Measurements from ENCODE around the gene C21orf91. TPM values are rescaled to one million over a fixed set of nuclear protein-coding genes. Genes with fewer than 3 reads are reported as not detected.

C21orf91 gene
- polyA plus RNA-seq, 2 of the 4 experiments (the other 2 are of a cell fraction) = 1.9 to 5.5 TPM

DNA sequence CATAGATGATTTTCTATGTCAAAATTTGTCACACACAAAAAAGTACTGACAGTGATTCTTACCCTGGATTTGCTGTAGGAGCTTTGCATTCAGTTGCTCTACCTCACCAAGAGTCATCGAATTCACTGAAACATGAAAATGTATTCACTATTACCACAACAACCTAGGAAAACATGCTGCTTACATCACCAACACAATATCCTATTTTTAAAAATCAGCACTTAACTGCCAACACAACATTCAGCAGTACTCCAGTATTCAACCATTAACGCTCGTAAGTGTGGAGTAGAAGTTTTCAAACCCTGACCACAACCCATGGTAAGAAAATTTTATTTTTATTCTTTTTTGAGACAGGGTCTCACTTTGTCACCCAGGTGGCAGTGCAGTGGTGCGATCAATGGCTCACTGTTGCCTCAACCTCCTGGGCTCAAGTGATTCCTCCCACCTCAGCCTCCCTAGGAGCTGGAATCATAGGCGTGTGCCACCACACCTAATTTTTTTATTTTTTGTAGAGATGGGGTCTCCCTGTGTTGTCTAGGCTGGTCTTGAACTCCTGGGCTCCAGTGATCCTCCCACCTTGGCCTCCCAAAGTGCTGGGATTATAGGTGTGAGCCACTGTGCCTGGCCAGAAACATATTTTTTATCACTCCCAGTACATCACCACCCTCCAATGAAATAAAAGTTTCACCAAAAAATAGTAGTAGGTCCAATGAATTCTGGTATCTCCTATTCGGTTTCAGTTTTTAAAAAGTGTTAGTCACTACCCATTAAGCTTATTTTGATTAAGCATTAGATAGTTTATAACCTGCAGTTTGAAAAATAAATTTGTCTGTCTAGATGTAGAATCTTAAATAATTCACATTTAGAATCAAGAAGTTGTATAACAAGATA is 23.8 kb downstream of the C21orf91 start:
- CTCF ChIA-PET = interaction anchor here (1.7 kb wide), 1 partner anchor 12 kb away, joined by 4 read pairs; no protein-coding TSS in a partner anchor
- WGBS (ENCODE audit: missing lambda C conversion rate) = 82% methylated on average over 6 of the region's 6 CpGs

DNA sequence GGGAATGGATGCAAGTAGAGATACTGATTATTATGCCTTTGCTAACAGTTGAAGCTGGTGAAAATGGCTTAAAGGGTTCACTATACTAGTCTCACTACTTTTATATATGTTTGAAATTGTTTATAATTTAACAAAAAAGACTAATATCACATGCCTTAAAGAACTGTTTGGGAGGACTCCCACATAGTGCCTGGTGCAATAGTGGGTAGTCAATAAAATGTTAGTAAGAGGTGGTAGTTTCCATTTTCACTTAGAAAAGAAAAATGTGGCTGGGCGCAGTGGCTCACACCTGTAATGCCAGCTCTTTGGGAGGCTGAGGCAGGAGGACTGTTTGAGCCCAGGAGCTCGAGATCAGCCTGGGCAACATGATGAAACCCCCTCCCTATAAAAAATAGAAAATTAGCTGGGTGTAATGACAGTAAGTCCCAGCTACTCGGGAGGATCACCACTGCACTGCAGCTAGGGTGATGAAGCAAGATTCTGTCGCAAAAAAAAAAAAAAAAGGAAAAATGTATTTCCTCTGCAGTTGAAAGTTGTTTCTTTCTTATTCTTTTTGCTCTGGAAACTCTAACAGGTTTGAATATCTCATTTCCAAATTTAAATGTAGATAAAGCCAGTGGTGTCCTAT is 24.5 kb downstream of the C21orf91 start:
- H3K4me3 ChIP-seq = no peak overlapping the region
- ATAC-seq (no peak), FAIRE-seq (no peak), DNase-seq (ENCODE audit: low read depth in 1 of 2, low spot score in 1 of 2) (no peak)
- POLR2A ChIA-PET = interaction anchor here (0.6 kb wide), 1 partner anchor 24 kb away, joined by 3 read pairs; no protein-coding TSS in a partner anchor
- H3K4me1 ChIP-seq = peaks cover 5% of the 10 kb centered on the region; the same call in 1 of the 3 replicates
- H3K4me2 ChIP-seq = no peak overlapping the region
- 75% methylated on average over 4 of the region's 4 CpGs for WGBS (ENCODE audit: missing lambda C conversion rate)
- no peak overlapping the region for H3K27ac ChIP-seq
- no peak for TF ChIP-seq ZFP36 (IDR thresholded peaks at IDR 0.05; ENCODE audit: borderline replicate concordance, partially characterized antibody)
- no peak for TF ChIP-seq BHLHE40 (IDR thresholded peaks at IDR 0.05; ENCODE audit: low read depth, low read length)
- CTCF ChIA-PET = interaction anchor here (1.7 kb wide), 1 partner anchor 11 kb away, joined by 4 read pairs; no protein-coding TSS in a partner anchor
- H3K9me3 ChIP-seq = no peaks in the 10 kb centered on the region

More for the DNA sequence above, 23.8 kb downstream of the C21orf91 start:
- ATAC-seq (no peak), FAIRE-seq (no peak), DNase-seq (ENCODE audit: low read depth in 1 of 2, low spot score in 1 of 2) (no peak)
- TF ChIP-seq SMC3 (IDR thresholded peaks at IDR 0.05) = no peak
- TF ChIP-seq ZNF302 (CRISPR knock-in tag; IDR thresholded peaks at IDR 0.05) = no peak
- TF ChIP-seq NR3C1 (IDR thresholded peaks at IDR 0.05) = no peak
- TF ChIP-seq RCOR1 (IDR thresholded peaks at IDR 0.05; ENCODE audit: low read depth, low read length) = no peak
- no peak for TF ChIP-seq HOXB13 (CRISPR knock-in tag; IDR thresholded peaks at IDR 0.05; ENCODE audit: low read depth)
- no peak for TF ChIP-seq MAZ (IDR thresholded peaks at IDR 0.05; ENCODE audit: borderline replicate concordance, low read depth, low read length)
- TF ChIP-seq, protein P1, sequence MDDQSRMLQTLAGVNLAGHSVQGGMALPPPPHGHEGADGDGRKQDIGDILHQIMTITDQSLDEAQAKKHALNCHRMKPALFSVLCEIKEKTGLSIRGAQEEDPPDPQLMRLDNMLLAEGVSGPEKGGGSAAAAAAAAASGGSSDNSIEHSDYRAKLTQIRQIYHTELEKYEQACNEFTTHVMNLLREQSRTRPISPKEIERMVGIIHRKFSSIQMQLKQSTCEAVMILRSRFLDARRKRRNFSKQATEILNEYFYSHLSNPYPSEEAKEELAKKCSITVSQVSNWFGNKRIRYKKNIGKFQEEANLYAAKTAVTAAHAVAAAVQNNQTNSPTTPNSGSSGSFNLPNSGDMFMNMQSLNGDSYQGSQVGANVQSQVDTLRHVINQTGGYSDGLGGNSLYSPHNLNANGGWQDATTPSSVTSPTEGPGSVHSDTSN (IDR thresholded peaks at IDR 0.05) = no peak
- TF ChIP-seq, protein P2, sequence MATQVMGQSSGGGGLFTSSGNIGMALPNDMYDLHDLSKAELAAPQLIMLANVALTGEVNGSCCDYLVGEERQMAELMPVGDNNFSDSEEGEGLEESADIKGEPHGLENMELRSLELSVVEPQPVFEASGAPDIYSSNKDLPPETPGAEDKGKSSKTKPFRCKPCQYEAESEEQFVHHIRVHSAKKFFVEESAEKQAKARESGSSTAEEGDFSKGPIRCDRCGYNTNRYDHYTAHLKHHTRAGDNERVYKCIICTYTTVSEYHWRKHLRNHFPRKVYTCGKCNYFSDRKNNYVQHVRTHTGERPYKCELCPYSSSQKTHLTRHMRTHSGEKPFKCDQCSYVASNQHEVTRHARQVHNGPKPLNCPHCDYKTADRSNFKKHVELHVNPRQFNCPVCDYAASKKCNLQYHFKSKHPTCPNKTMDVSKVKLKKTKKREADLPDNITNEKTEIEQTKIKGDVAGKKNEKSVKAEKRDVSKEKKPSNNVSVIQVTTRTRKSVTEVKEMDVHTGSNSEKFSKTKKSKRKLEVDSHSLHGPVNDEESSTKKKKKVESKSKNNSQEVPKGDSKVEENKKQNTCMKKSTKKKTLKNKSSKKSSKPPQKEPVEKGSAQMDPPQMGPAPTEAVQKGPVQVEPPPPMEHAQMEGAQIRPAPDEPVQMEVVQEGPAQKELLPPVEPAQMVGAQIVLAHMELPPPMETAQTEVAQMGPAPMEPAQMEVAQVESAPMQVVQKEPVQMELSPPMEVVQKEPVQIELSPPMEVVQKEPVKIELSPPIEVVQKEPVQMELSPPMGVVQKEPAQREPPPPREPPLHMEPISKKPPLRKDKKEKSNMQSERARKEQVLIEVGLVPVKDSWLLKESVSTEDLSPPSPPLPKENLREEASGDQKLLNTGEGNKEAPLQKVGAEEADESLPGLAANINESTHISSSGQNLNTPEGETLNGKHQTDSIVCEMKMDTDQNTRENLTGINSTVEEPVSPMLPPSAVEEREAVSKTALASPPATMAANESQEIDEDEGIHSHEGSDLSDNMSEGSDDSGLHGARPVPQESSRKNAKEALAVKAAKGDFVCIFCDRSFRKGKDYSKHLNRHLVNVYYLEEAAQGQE (IDR thresholded peaks at IDR 0.05) = no peak
- TF ChIP-seq, protein P3, sequence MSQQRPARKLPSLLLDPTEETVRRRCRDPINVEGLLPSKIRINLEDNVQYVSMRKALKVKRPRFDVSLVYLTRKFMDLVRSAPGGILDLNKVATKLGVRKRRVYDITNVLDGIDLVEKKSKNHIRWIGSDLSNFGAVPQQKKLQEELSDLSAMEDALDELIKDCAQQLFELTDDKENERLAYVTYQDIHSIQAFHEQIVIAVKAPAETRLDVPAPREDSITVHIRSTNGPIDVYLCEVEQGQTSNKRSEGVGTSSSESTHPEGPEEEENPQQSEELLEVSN (IDR thresholded peaks at IDR 0.05; ENCODE audit: borderline replicate concordance, low read depth) = no peak
- no peak for TF ChIP-seq EP300 (IDR thresholded peaks at IDR 0.05)
- no peak for TF ChIP-seq RFX5 (IDR thresholded peaks at IDR 0.05)
- no peak for TF ChIP-seq FOXS1 (CRISPR knock-in tag; IDR thresholded peaks at IDR 0.05)
- TF ChIP-seq JUNB (IDR thresholded peaks at IDR 0.05) = no peak
- TF ChIP-seq HEYL (CRISPR knock-in tag; IDR thresholded peaks at IDR 0.05) = no peak
- TF ChIP-seq KDM1A (IDR thresholded peaks at IDR 0.05; ENCODE audit: low read depth) = no peak
- TF ChIP-seq, protein P4, sequence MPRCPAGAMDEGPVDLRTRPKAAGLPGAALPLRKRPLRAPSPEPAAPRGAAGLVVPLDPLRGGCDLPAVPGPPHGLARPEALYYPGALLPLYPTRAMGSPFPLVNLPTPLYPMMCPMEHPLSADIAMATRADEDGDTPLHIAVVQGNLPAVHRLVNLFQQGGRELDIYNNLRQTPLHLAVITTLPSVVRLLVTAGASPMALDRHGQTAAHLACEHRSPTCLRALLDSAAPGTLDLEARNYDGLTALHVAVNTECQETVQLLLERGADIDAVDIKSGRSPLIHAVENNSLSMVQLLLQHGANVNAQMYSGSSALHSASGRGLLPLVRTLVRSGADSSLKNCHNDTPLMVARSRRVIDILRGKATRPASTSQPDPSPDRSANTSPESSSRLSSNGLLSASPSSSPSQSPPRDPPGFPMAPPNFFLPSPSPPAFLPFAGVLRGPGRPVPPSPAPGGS (IDR thresholded peaks at IDR 0.05) = no peak
- no peak for TF ChIP-seq PHF8 (IDR thresholded peaks at IDR 0.05; ENCODE audit: borderline replicate concordance, low read depth)
- no peak for TF ChIP-seq FOSL2 (IDR thresholded peaks at IDR 0.05)
- TF ChIP-seq FOSL2 (CRISPR knock-in tag; IDR thresholded peaks at IDR 0.05) = no peak
- TF ChIP-seq RARB (CRISPR knock-in tag; IDR thresholded peaks at IDR 0.05) = no peak
- Histone ChIP-seq H3K4me1 (peaks cover 5% of the 10 kb centered on the region; the same call in 1 of the 3 replicates), H3K9me3 (no peaks in the 10 kb centered on the region), H3K27ac (no peak overlapping the region), H3K4me2 (no peak overlapping the region; the same call in 2 of the 3 replicates), H3K4me3 (no peak overlapping the region)
- POLR2A ChIA-PET = interaction anchor here (0.6 kb wide), 1 partner anchor 23 kb away, joined by 3 read pairs; no protein-coding TSS in a partner anchor

All from A549 (cell line).